GM23338 (cell line): Measurements from ENCODE around the gene TAF1B. TPM values are rescaled to one million over a fixed set of nuclear protein-coding genes. Genes with fewer than 3 reads are reported as not detected.

ENCODE experiments used
- ATAC-seq: fragments of 200-7000 bp; cut with Tn5 transposase; 3 replicates; pipeline ENCODE4 v1.9.1; 2020
- DNase-seq: peaks from one replicate; pipeline ENCODE4 v3.0.0-alpha.2; 2015; ENCODE audit warnings: low spot score
- H2AFZ ChIP-seq: fragments of 200-600 bp; sonication (generic); 2 replicates; pipeline ENCODE4 v1.8.0; 2016; ENCODE audit warnings: antibody characterized with exemption, mild to moderate bottlenecking, moderate library complexity
- H3F3A ChIP-seq: fragments of 200-600 bp; sonication (generic); replicated peaks from 2 replicates; pipeline ENCODE4 v1.8.0; 2017; ENCODE audit warnings: antibody characterized with exemption, mixed run types, low read depth
- H3K27ac ChIP-seq: fragments of 200-600 bp; sonication (generic); 2 replicates; pipeline ENCODE4 v1.6.1; 2016; ENCODE audit warnings: low read depth
- H3K27me3 ChIP-seq: fragments of 200-600 bp; sonication (generic); 2 replicates; pipeline ENCODE4 v1.8.0; 2016; ENCODE audit warnings: mild to moderate bottlenecking, mixed run types, moderate library complexity; ENCODE audit not compliant: insufficient read depth
- H3K36me3 ChIP-seq: fragments of 200-600 bp; sonication (generic); 2 replicates; pipeline ENCODE4 v1.8.0; 2016; ENCODE audit warnings: mild to moderate bottlenecking; ENCODE audit not compliant: insufficient read depth
- H3K4me1 ChIP-seq: fragments of 200-600 bp; sonication (generic); 2 replicates; pipeline ENCODE4 v1.8.0; 2016; ENCODE audit warnings: mild to moderate bottlenecking, moderate library complexity; ENCODE audit not compliant: insufficient read depth
- H3K4me2 ChIP-seq: fragments of 200-600 bp; sonication (generic); 2 replicates; pipeline ENCODE4 v1.7.1; 2017; ENCODE audit warnings: mixed run types
- H3K4me3 ChIP-seq: fragments of 200-600 bp; sonication (generic); 2 replicates; pipeline ENCODE4 v1.6.1; 2016; ENCODE audit warnings: mixed run types
- H3K79me2 ChIP-seq: fragments of 200-600 bp; sonication (generic); replicated peaks from 2 replicates; pipeline ENCODE4 v1.8.0; 2017; ENCODE audit warnings: mild to moderate bottlenecking; ENCODE audit not compliant: insufficient read depth
- H3K9me2 ChIP-seq: fragments of 200-600 bp; sonication (generic); 2 replicates; pipeline ENCODE4 v1.8.0; 2017; ENCODE audit not compliant: insufficient read depth
- H4K20me1 ChIP-seq: fragments of 200-600 bp; sonication (generic); replicated peaks from 2 replicates; pipeline ENCODE4 v1.8.0; 2017; ENCODE audit warnings: mild to moderate bottlenecking; ENCODE audit not compliant: insufficient read depth
- H3K27ac Mint-ChIP-seq: 2 replicates; pipeline ENCODE4 v1.8.0; 2020; ENCODE audit warnings: inconsistent platforms, mild to moderate bottlenecking, moderate library complexity, mixed read lengths
- H3K27me3 Mint-ChIP-seq: 3 replicates; pipeline ENCODE4 v1.8.0; 2022; ENCODE audit warnings: low read depth, mild to moderate bottlenecking, moderate library complexity, mixed read lengths, inconsistent platforms; ENCODE audit not compliant: insufficient read depth, poor library complexity
- H3K36me3 Mint-ChIP-seq: 3 replicates; pipeline ENCODE4 v1.8.0; 2021; ENCODE audit warnings: low read depth, mild to moderate bottlenecking, inconsistent platforms, moderate library complexity, mixed read lengths
- H3K4me1 Mint-ChIP-seq: 3 replicates; pipeline ENCODE4 v1.8.0; 2020; ENCODE audit warnings: mild to moderate bottlenecking, inconsistent platforms, mixed read lengths
- H3K4me3 Mint-ChIP-seq: 3 replicates; pipeline ENCODE4 v1.8.0; 2021; ENCODE audit warnings: moderate library complexity, mild to moderate bottlenecking, inconsistent platforms, mixed read lengths
- H3K9me3 Mint-ChIP-seq: 3 replicates; pipeline ENCODE4 v1.8.0; 2020; ENCODE audit warnings: moderate library complexity, mild to moderate bottlenecking, inconsistent platforms, mixed read lengths
- CREB1 ChIP-seq: fragments of 250-450 bp; sonication (Bioruptor Pico); IDR thresholded peaks from 2 replicates; pipeline ENCODE4 v1.5.0; 2020; ENCODE audit warnings: low read depth, mild to moderate bottlenecking, moderate library complexity
- CTCF ChIP-seq, 2 experiments: fragments of 200-600 bp in 1 of 2; sonication (generic) in 1 of 2; conservative IDR thresholded peaks; 2 replicates each; pipeline versions ENCODE4 v1.5.1 to v1.6.1; 2016 to 2017; ENCODE audit warnings: antibody characterized with exemption in 2 of 2, low read depth in 2 of 2, mild to moderate bottlenecking in 2 of 2, moderate library complexity in 1 of 2
- ETS1 ChIP-seq: IDR thresholded peaks from 2 replicates; pipeline ENCODE4 v1.6.1; 2016; ENCODE audit warnings: antibody characterized with exemption
- EZH2 ChIP-seq: fragments of 200-600 bp; sonication (generic); IDR thresholded peaks from one replicate; pipeline ENCODE4 v1.8.0; 2017; ENCODE audit warnings: antibody characterized with exemption, mild to moderate bottlenecking, low read depth; ENCODE audit not compliant: unreplicated experiment
- EZH2phosphoT487 ChIP-seq: fragments of 200-600 bp; sonication (generic); IDR thresholded peaks from one replicate; pipeline ENCODE4 v1.8.1; 2018; ENCODE audit warnings: antibody characterized with exemption; ENCODE audit not compliant: unreplicated experiment
- POLR2AphosphoS5 ChIP-seq: IDR thresholded peaks from 2 replicates; pipeline ENCODE4 v1.6.1; 2016; ENCODE audit warnings: antibody characterized with exemption, low read depth
- REST ChIP-seq: IDR thresholded peaks from one replicate; pipeline ENCODE4 v1.6.1; 2018; ENCODE audit warnings: antibody characterized with exemption; ENCODE audit not compliant: unreplicated experiment
- ZNF331 ChIP-seq: fragments of 250-450 bp; sonication (Bioruptor Pico); IDR thresholded peaks from 2 replicates; pipeline ENCODE4 v1.5.0; 2020; ENCODE audit warnings: low read depth, mild to moderate bottlenecking, moderate library complexity
- ZNF462 ChIP-seq: fragments of 250-450 bp; sonication (Bioruptor Pico); IDR thresholded peaks from 2 replicates; pipeline ENCODE4 v1.5.0; 2020; ENCODE audit warnings: mild to moderate bottlenecking, moderate library complexity
- polyA plus RNA-seq: library from polyadenylated mRNA; unstranded; fragments of >200 nt; fragmentation: Nextera tagmentation; extraction: Ambion mirVana; gene quantifications from 2 replicates; pipeline ENCODE4 v1.2.1, GENCODE V29; 2016
- total RNA-seq: library from RNA; depleted of rRNA; stranded (reverse); fragments of >200 nt; shearing (Covaris generic); gene quantifications from 2 replicates; pipeline ENCODE4 v1.2.3, GENCODE V29; 2014

TAF1B gene
- total and polyA plus RNA-seq, 2 experiments from 2014 or later = 22.2 to 28.9 TPM

- no peak for TF ChIP-seq EZH2phosphoT487
- no peak for TF ChIP-seq POLR2AphosphoS5
- TF ChIP-seq EZH2 = no peak
- TF ChIP-seq CTCF (conservative IDR thresholded peaks at IDR 0.05; ENCODE audit: low read depth in 2 of 2) = no peak
Measured at GRCh38 chr2:9941996-9942390, 98.7 kb downstream of the TAF1B start (continued).

- no peaks in the 10 kb centered on the region for H3K79me2 ChIP-seq
- Mint-ChIP-seq H3K36me3 (no peaks in the 10 kb centered on the region), H3K27ac (no peak overlapping the region), H3K9me3 (no peaks in the 10 kb centered on the region), H3K4me3 (no peak overlapping the region), H3K4me1 (peaks cover 24% of the 10 kb centered on the region), H3K27me3 (peaks cover 3% of the 10 kb centered on the region)
- peaks cover 9% of the 10 kb centered on the region; the same call in 1 of the 2 replicates for H3K4me1 ChIP-seq
- no peak overlapping the region for H2AFZ ChIP-seq
- no peaks in the 10 kb centered on the region for H4K20me1 ChIP-seq
- H3F3A ChIP-seq = no peaks in the 10 kb centered on the region
- no peaks in the 10 kb centered on the region for H3K36me3 ChIP-seq
- H3K27ac ChIP-seq = no peak overlapping the region
- TF ChIP-seq REST (no peak), EZH2phosphoT487 (no peak), ETS1 (no peak), ZNF331 (no peak), CTCF (conservative IDR thresholded peaks at IDR 0.05; ENCODE audit: low read depth in 2 of 2) (no peak), ZNF462 (CRISPR knock-in tag) (no peak), CREB1 (CRISPR knock-in tag) (no peak), EZH2 (no peak), POLR2AphosphoS5 (no peak)
- no peak overlapping the region for H3K4me3 ChIP-seq
- H3K4me2 ChIP-seq = no peak overlapping the region
- DNase-seq = no peak
- no peaks in the 10 kb centered on the region for H3K9me2 ChIP-seq
- H3K27me3 ChIP-seq = peaks cover 6% of the 10 kb centered on the region
- no peak for ATAC-seq
Measured at GRCh38 chr2:9944330-9944758, 101.1 kb downstream of the TAF1B start.
